ENCODE measurements around the gene CALHM6.

The CALHM6 gene

GRCh38 chr6:116461331-116461931 is at the start of gene CALHM6:
Gene CALHM6 (plus strand): TSS chr6:116461375. CDS start chr6:116461930, 555 bp downstream.
- DNase-seq, result no peak

GRCh38 chr6:116412270-116412669 is 48.9 kb upstream of the CALHM6 start:
- DNase-seq, result no peak

GRCh38 chr6:116413357-116413756 is 47.8 kb upstream of the CALHM6 start:
- DNase-seq, result no peak

GRCh38 chr6:116417661-116418060 is 43.5 kb upstream of the CALHM6 start:
- DNase-seq, result no peak

- DNase-seq, result no peak
Measured at GRCh38 chr6:116419069-116419786, 41.9 kb upstream of the CALHM6 start.

- DNase-seq, result no peak
Measured at GRCh38 chr6:116420341-116420740, 40.8 kb upstream of the CALHM6 start.

- DNase-seq, result no peak
Measured at GRCh38 chr6:116422238-116422637, 38.9 kb upstream of the CALHM6 start.

- no peak for DNase-seq
Measured at GRCh38 chr6:116424001-116424400, 37.2 kb upstream of the CALHM6 start.

GRCh38 chr6:116426551-116426950 is 34.6 kb upstream of the CALHM6 start:
- no peak for DNase-seq

GRCh38 chr6:116429111-116429510 is 32.1 kb upstream of the CALHM6 start:
- DNase-seq, result no peak

GRCh38 chr6:116430860-116431259 is 30.3 kb upstream of the CALHM6 start:
- DNase-seq, result no peak

- DNase-seq, result no peak
Measured at GRCh38 chr6:116431964-116432595, 29.1 kb upstream of the CALHM6 start.

- no peak for DNase-seq
Measured at GRCh38 chr6:116433206-116433712, 27.9 kb upstream of the CALHM6 start.

- DNase-seq, result no peak
Measured at GRCh38 chr6:116434056-116434725, 27.0 kb upstream of the CALHM6 start.

- DNase-seq, result no peak
Measured at GRCh38 chr6:116436586-116436985, 24.6 kb upstream of the CALHM6 start.

GRCh38 chr6:116437656-116438055 is 23.5 kb upstream of the CALHM6 start:
- DNase-seq, result no peak

GRCh38 chr6:116438590-116439448 is 22.4 kb upstream of the CALHM6 start:
- DNase-seq, result no peak

- DNase-seq, result no peak
Measured at GRCh38 chr6:116439522-116440051, 21.6 kb upstream of the CALHM6 start.

GRCh38 chr6:116443105-116443504 is 18.1 kb upstream of the CALHM6 start:
- no peak for DNase-seq

GRCh38 chr6:116444092-116444491 is 17.1 kb upstream of the CALHM6 start:
- DNase-seq, result no peak

GRCh38 chr6:116444575-116444974 is 16.6 kb upstream of the CALHM6 start:
- no peak for DNase-seq

- DNase-seq, result no peak
Measured at GRCh38 chr6:116445102-116445501, 16.1 kb upstream of the CALHM6 start.
